Right lobe of liver (tissue), 4 donors: ENCODE measurements around the gene CDYL2.

ENCODE experiments used
- POLR2A ChIP-seq: fragments of 450-650 bp; IDR thresholded peaks from one replicate; pipeline ENCODE4 v1.6.1; 2017; ENCODE audit warnings: antibody characterized with exemption, mild to moderate bottlenecking
- TF ChIP-seq, protein P1 (sequence below), 4 donors: fragments of 200-600 bp in 3 of 4; fragments of 450-650 bp in 1 of 4; IDR thresholded peaks; one replicate each; pipeline versions ENCODE4 v1.5.1 to v1.8.0; 2016 to 2022; ENCODE audit warnings: antibody characterized with exemption in 4 of 4, mild to moderate bottlenecking in 2 of 4
- donor health status: DM: no; HTN: no; CAD: no.
- donor health status: DM: no; HTN: no; CAD: no.
- donor health status: DM: no; HTN: yes; CAD: no.

DNA sequence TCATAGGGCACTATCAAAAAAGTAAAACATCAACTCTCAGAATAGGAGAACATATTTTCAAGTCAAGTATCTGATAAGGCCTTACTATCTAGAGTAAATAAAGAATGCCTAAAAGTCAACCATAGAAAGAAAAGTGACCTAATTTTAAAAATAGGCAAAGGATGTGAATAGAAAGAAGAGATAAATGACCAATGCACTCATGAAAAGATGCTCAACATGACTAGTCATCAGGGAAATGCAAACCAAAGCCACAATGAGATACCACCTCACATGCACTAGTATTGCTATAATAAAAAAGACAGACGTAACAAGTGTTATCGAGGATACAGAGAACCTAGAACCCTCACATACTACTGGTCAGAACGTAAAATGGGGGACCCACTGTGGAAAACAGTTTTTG lies 172.8 kb downstream of the CDYL2 start:
- TF ChIP-seq, protein P1, sequence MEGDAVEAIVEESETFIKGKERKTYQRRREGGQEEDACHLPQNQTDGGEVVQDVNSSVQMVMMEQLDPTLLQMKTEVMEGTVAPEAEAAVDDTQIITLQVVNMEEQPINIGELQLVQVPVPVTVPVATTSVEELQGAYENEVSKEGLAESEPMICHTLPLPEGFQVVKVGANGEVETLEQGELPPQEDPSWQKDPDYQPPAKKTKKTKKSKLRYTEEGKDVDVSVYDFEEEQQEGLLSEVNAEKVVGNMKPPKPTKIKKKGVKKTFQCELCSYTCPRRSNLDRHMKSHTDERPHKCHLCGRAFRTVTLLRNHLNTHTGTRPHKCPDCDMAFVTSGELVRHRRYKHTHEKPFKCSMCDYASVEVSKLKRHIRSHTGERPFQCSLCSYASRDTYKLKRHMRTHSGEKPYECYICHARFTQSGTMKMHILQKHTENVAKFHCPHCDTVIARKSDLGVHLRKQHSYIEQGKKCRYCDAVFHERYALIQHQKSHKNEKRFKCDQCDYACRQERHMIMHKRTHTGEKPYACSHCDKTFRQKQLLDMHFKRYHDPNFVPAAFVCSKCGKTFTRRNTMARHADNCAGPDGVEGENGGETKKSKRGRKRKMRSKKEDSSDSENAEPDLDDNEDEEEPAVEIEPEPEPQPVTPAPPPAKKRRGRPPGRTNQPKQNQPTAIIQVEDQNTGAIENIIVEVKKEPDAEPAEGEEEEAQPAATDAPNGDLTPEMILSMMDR (IDR thresholded peaks at IDR 0.05) = no peak
- TF ChIP-seq POLR2A = no peak
